C4-2B (cell line): Measurements from ENCODE around the gene ZSCAN4.

ENCODE experiments used
- CTCF ChIP-seq: fragments of 450-650 bp; conservative IDR thresholded peaks from 2 replicates; pipeline ENCODE4 v1.5.1; 2017; ENCODE audit warnings: mild to moderate bottlenecking
- ZFX ChIP-seq: fragments of 450-650 bp; IDR thresholded peaks from 2 replicates; pipeline ENCODE4 v1.6.1; 2017

GRCh38 chr19:57672466-57672865 is 3.7 kb downstream of the ZSCAN4 start:
- TF ChIP-seq CTCF = no peak
- TF ChIP-seq ZFX = no peak
